T-helper 2 cell treated with Interferon-gamma antibody and Interleukin-4, amounts not matched to agents 100 ng/mL and 5 ng/mL, for 36 hours (primary cell): ENCODE data around the gene ARHGAP10. TPM values are rescaled to one million over a fixed set of nuclear protein-coding genes. Genes with fewer than 3 reads are reported as not detected.

Experiments used
- intact Hi-C: fragments of 100-400 bp; cut with micrococcal nuclease; formaldehyde crosslinking; loops from one replicate; pipeline ENCODE4 v1.15.1; 2023
- total RNA-seq: library from RNA; stranded (reverse); gene quantifications from 2 replicates; pipeline ENCODE4 v1.2.3, GENCODE V29; 2022

The ARHGAP10 gene
- total RNA-seq, 1 donor from 2014 or later: 21.7 TPM

GRCh38 chr4:147822128-147822527 is 90.2 kb downstream of the ARHGAP10 start:
- intact Hi-C loops: no loop called here

- intact Hi-C loops: no loop called here
Measured at GRCh38 chr4:147823130-147823529, 91.2 kb downstream of the ARHGAP10 start.

GRCh38 chr4:147824316-147824715 is 92.4 kb downstream of the ARHGAP10 start:
- intact Hi-C loops: no loop called here

- intact Hi-C loops: no loop called here
Measured at GRCh38 chr4:147824884-147825283, 93.0 kb downstream of the ARHGAP10 start.

- intact Hi-C loops: no loop called here
Measured at GRCh38 chr4:147825451-147826287, 93.8 kb downstream of the ARHGAP10 start.

GRCh38 chr4:147826288-147826646 is 94.4 kb downstream of the ARHGAP10 start:
- intact Hi-C loops: no loop called here

GRCh38 chr4:147828331-147828905 is 96.5 kb downstream of the ARHGAP10 start:
- intact Hi-C loops: no loop called here

GRCh38 chr4:147829401-147830101 is 97.7 kb downstream of the ARHGAP10 start:
- intact Hi-C loops: no loop called here

GRCh38 chr4:147830102-147830463 is 98.2 kb downstream of the ARHGAP10 start:
- intact Hi-C loops: no loop called here

- intact Hi-C loops: no loop called here
Measured at GRCh38 chr4:147830987-147831386, 99.1 kb downstream of the ARHGAP10 start.

- intact Hi-C loops: no loop called here
Measured at GRCh38 chr4:147831551-147832171, 99.8 kb downstream of the ARHGAP10 start.

GRCh38 chr4:147833254-147833653 is 101.4 kb downstream of the ARHGAP10 start:
- intact Hi-C loops: no loop called here

GRCh38 chr4:147833741-147834140 is 101.9 kb downstream of the ARHGAP10 start:
- intact Hi-C loops: no loop called here

GRCh38 chr4:147834480-147834879 is 102.6 kb downstream of the ARHGAP10 start:
- intact Hi-C loops: no loop called here

GRCh38 chr4:147836807-147837206 is 104.9 kb downstream of the ARHGAP10 start:
- intact Hi-C loops: no loop called here

GRCh38 chr4:147837435-147837834 is 105.5 kb downstream of the ARHGAP10 start:
- intact Hi-C loops: no loop called here

- intact Hi-C loops: no loop called here
Measured at GRCh38 chr4:147837854-147838253, 106.0 kb downstream of the ARHGAP10 start.

- intact Hi-C loops: no loop called here
Measured at GRCh38 chr4:147839200-147839599, 107.3 kb downstream of the ARHGAP10 start.

- intact Hi-C loops: no loop called here
Measured at GRCh38 chr4:147839663-147840062, 107.8 kb downstream of the ARHGAP10 start.

GRCh38 chr4:147840838-147841738 is 109.2 kb downstream of the ARHGAP10 start:
- intact Hi-C loops: no loop called here

GRCh38 chr4:147842573-147842972 is 110.7 kb downstream of the ARHGAP10 start:
- intact Hi-C loops: no loop called here
